ENCODE results near the gene CYSRT1. TPM values are rescaled to one million over a fixed set of nuclear protein-coding genes. Genes with fewer than 3 reads are reported as not detected.

Gene CYSRT1
- total RNA-seq, 1 experiment from 2014 or later: 1.3 TPM

- Histone ChIP-seq H3K36me3 (ENCODE audit: low read depth, low read length) (no peaks in the 10 kb centered on the region), H3K4me2 (ENCODE audit: low read length) (no peak overlapping the region), H3K4me1 (ENCODE audit: insufficient read depth, low read length) (peaks cover 29% of the 10 kb centered on the region), H3K9me3 (ENCODE audit: low read length) (no peaks in the 10 kb centered on the region), H3K4me3 (ENCODE audit: low read length) (no peak overlapping the region), H4K20me1 (ENCODE audit: low read length) (no peaks in the 10 kb centered on the region), H2AFZ (ENCODE audit: low read length) (no peak overlapping the region), H3K27me3 (ENCODE audit: low read length) (no peaks in the 10 kb centered on the region), H3K79me2 (ENCODE audit: low read length) (peaks cover 9% of the 10 kb centered on the region), H3K27ac (ENCODE audit: low read length) (no peak overlapping the region), H3K9me2 (replicated peaks; ENCODE audit: low read length) (no peaks in the 10 kb centered on the region), H3K9ac (ENCODE audit: low read length) (no peak overlapping the region), H3F3A (ENCODE audit: low read length, unreplicated experiment) (no peaks in the 10 kb centered on the region)
- ChIA-PET CTCF (no interaction called here), POLR2A (ENCODE audit: unreplicated experiment) (interaction anchor here (0.6 kb wide), 1 partner anchor 166 kb away, joined by 3 read pairs; no protein-coding TSS in a partner anchor)
- TF ChIP-seq CTCF (conservative IDR thresholded peaks at IDR 0.05; ENCODE audit: low read depth, low read length) (no peak), EZH2phosphoT487 (IDR thresholded peaks at IDR 0.05; ENCODE audit: borderline replicate concordance, low read length) (no peak), EZH2 (IDR thresholded peaks at IDR 0.05; ENCODE audit: low read length, unreplicated experiment) (no peak)
- no TSS peak for BruUV-seq (replicated peaks)
- intact Hi-C loops (cut with micrococcal nuclease): loop anchor here (5.0 kb wide), 2 partner anchors 43 to 113 kb away; partner anchors contain the start of genes ANAPC2 and SSNA1
- no peak for ATAC-seq
- no peak for DNase-seq
These were observed 5.1 kb downstream of the CYSRT1 start for GRCh38 chr9:137229903-137230704.

GRCh38 chr9:137230705-137231371, 5.9 kb downstream of the CYSRT1 start, which contains the start of gene SLC34A3:
TSS of gene SLC34A3 (plus strand) at chr9:137230901. CDS start at chr9:137231703, 802 bp downstream.
- DNase-seq (no peak), ATAC-seq (no peak)
- H3F3A ChIP-seq (ENCODE audit: low read length, unreplicated experiment): no peaks in the 10 kb centered on the region
- peaks cover 1% of the 10 kb centered on the region for H3K79me2 ChIP-seq (ENCODE audit: low read length)
- no peak within 1 kb of the TSS for H3K4me2 ChIP-seq (ENCODE audit: low read length)
- H3K27ac ChIP-seq (ENCODE audit: low read length): no peak within 1 kb of the TSS
- H3K36me3 ChIP-seq (ENCODE audit: low read depth, low read length): no peaks in the 10 kb centered on the region
- no peaks in the 10 kb centered on the region for H3K27me3 ChIP-seq (ENCODE audit: low read length)
- H3K9ac ChIP-seq (ENCODE audit: low read length): no peak within 1 kb of the TSS
- no peaks in the 10 kb centered on the region for H3K9me3 ChIP-seq (ENCODE audit: low read length)
- POLR2A ChIA-PET (ENCODE audit: unreplicated experiment): interaction anchor here (0.6 kb wide), 1 partner anchor 166 kb away, joined by 3 read pairs; no protein-coding TSS in a partner anchor
- no TSS peak for BruUV-seq (replicated peaks)
- no peak within 1 kb of the TSS for H3K4me3 ChIP-seq (ENCODE audit: low read length)
- TF ChIP-seq CTCF (conservative IDR thresholded peaks at IDR 0.05; ENCODE audit: low read depth, low read length) (no peak), EZH2phosphoT487 (IDR thresholded peaks at IDR 0.05; ENCODE audit: borderline replicate concordance, low read length) (no peak), EZH2 (IDR thresholded peaks at IDR 0.05; ENCODE audit: low read length, unreplicated experiment) (no peak)
- no peaks in the 10 kb centered on the region for H4K20me1 ChIP-seq (ENCODE audit: low read length)
- CTCF ChIA-PET: no interaction called here
- H2AFZ ChIP-seq (ENCODE audit: low read length): no peak within 1 kb of the TSS
- intact Hi-C loops (cut with micrococcal nuclease): no loop called here
- peaks cover 21% of the 10 kb centered on the region for H3K4me1 ChIP-seq (ENCODE audit: insufficient read depth, low read length)
- no peaks in the 10 kb centered on the region for H3K9me2 ChIP-seq (replicated peaks; ENCODE audit: low read length)
